ENCODE measurements around the gene KDM6A. TPM values are rescaled to one million over a fixed set of nuclear protein-coding genes. Genes with fewer than 3 reads are reported as not detected.
A peak's percentile ranks its signal among the peaks of the same experiment; 100 is the strongest.

Gene KDM6A
- total RNA-seq, 1 donor = 20.3 TPM

GRCh38 chrX:45003085-45003484 lies 130.1 kb downstream of the KDM6A start:
- H3K27ac ChIP-seq (ENCODE audit: low read depth, low read length) = no peak overlapping the region
- no peak overlapping the region for H3K4me3 ChIP-seq (ENCODE audit: insufficient read depth, low read length)
- no peaks in the 10 kb centered on the region for H3K36me3 ChIP-seq (ENCODE audit: insufficient read depth, low read length)
- no peak overlapping the region for H2AFZ ChIP-seq (ENCODE audit: low read length)
- H3K27me3 ChIP-seq (ENCODE audit: insufficient read depth, low read length) = no peaks in the 10 kb centered on the region
- no peak for TF ChIP-seq CTCF (IDR thresholded peaks at IDR 0.05; ENCODE audit: extremely low read depth, low read depth, low read length)
- H4K20me1 ChIP-seq (ENCODE audit: insufficient read depth, low read length) = peaks cover 30% of the 10 kb centered on the region
- no peak for DNase-seq (ENCODE audit: insufficient read length, low spot score, missing footprints)
- H3K79me2 ChIP-seq (ENCODE audit: insufficient read depth, low read length) = peaks cover 42% of the 10 kb centered on the region
- H3K4me1 ChIP-seq (ENCODE audit: insufficient read depth, low read length) = no peaks in the 10 kb centered on the region
- H3K4me2 ChIP-seq (ENCODE audit: insufficient read depth, low read length) = no peak overlapping the region
- no peaks in the 10 kb centered on the region for H3K9me3 ChIP-seq (ENCODE audit: low read depth, low read length)

- TF ChIP-seq CTCF (IDR thresholded peaks at IDR 0.05; ENCODE audit: extremely low read depth, low read depth, low read length) = no peak
- no peaks in the 10 kb centered on the region for H3K36me3 ChIP-seq (ENCODE audit: insufficient read depth, low read length)
- no peaks in the 10 kb centered on the region for H3K27me3 ChIP-seq (ENCODE audit: insufficient read depth, low read length)
- peaks cover 21% of the 10 kb centered on the region for H4K20me1 ChIP-seq (ENCODE audit: insufficient read depth, low read length)
- no peak overlapping the region for H2AFZ ChIP-seq (ENCODE audit: low read length)
- H3K4me1 ChIP-seq (ENCODE audit: insufficient read depth, low read length) = peaks cover 19% of the 10 kb centered on the region
- H3K4me2 ChIP-seq (ENCODE audit: insufficient read depth, low read length) = no peak overlapping the region
- H3K27ac ChIP-seq (ENCODE audit: low read depth, low read length) = no peak overlapping the region
- no peak overlapping the region for H3K4me3 ChIP-seq (ENCODE audit: insufficient read depth, low read length)
- H3K79me2 ChIP-seq (ENCODE audit: insufficient read depth, low read length) = peaks cover 30% of the 10 kb centered on the region
- H3K9me3 ChIP-seq (ENCODE audit: low read depth, low read length) = no peaks in the 10 kb centered on the region
- DNase-seq (ENCODE audit: insufficient read length, low spot score, missing footprints) = no peak
Observed at GRCh38 chrX:45006002-45006800, 133.2 kb downstream of the KDM6A start.

DNA sequence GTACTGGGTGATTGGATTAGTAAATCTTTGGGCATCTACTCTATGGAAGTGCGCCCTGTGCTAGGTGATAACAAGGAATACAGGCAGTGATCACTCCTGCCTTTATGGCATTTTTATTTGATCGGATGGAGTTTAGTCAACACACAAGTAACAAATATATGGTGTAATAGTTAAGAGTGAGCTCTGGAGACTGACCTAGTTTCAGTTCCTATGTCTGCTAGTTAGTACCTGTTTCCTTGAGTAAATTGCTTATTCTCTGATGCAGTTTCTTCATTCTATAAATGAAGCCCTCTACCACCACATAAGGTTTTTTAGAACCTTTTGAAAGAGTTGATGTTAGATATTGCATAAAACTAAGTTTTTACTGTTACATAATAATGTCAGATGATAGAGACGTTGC lies 134.6 kb downstream of the KDM6A start:
- H4K20me1 ChIP-seq (ENCODE audit: insufficient read depth, low read length) = peaks cover 15% of the 10 kb centered on the region
- peaks cover 27% of the 10 kb centered on the region for H3K79me2 ChIP-seq (ENCODE audit: insufficient read depth, low read length)
- H3K36me3 ChIP-seq (ENCODE audit: insufficient read depth, low read length) = no peaks in the 10 kb centered on the region
- no peak overlapping the region for H3K4me2 ChIP-seq (ENCODE audit: insufficient read depth, low read length)
- no peaks in the 10 kb centered on the region for H3K9me3 ChIP-seq (ENCODE audit: low read depth, low read length)
- H2AFZ ChIP-seq (ENCODE audit: low read length) = no peak overlapping the region
- H3K27me3 ChIP-seq (ENCODE audit: insufficient read depth, low read length) = no peaks in the 10 kb centered on the region
- H3K4me1 ChIP-seq (ENCODE audit: insufficient read depth, low read length) = peaks cover 23% of the 10 kb centered on the region
- H3K27ac ChIP-seq (ENCODE audit: low read depth, low read length) = no peak overlapping the region
- no peak for DNase-seq (ENCODE audit: insufficient read length, low spot score, missing footprints)
- TF ChIP-seq CTCF (IDR thresholded peaks at IDR 0.05; ENCODE audit: extremely low read depth, low read depth, low read length) = no peak
- H3K4me3 ChIP-seq (ENCODE audit: insufficient read depth, low read length) = no peak overlapping the region

GRCh38 chrX:45009371-45010000 lies 136.5 kb downstream of the KDM6A start:
- Histone ChIP-seq H3K79me2 (ENCODE audit: insufficient read depth, low read length) (peaks cover 42% of the 10 kb centered on the region), H3K4me3 (ENCODE audit: insufficient read depth, low read length) (no peak overlapping the region), H3K27ac (ENCODE audit: low read depth, low read length) (no peak overlapping the region), H3K27me3 (ENCODE audit: insufficient read depth, low read length) (no peaks in the 10 kb centered on the region), H3K4me1 (ENCODE audit: insufficient read depth, low read length) (peaks cover 23% of the 10 kb centered on the region), H3K36me3 (ENCODE audit: insufficient read depth, low read length) (no peaks in the 10 kb centered on the region), H3K9me3 (ENCODE audit: low read depth, low read length) (no peaks in the 10 kb centered on the region), H3K4me2 (ENCODE audit: insufficient read depth, low read length) (no peak overlapping the region), H4K20me1 (ENCODE audit: insufficient read depth, low read length) (peaks cover 28% of the 10 kb centered on the region), H2AFZ (ENCODE audit: low read length) (no peak overlapping the region)
- TF ChIP-seq CTCF (IDR thresholded peaks at IDR 0.05; ENCODE audit: extremely low read depth, low read depth, low read length) = no peak
- DNase-seq (ENCODE audit: insufficient read length, low spot score, missing footprints) = peak; percentile 50
